Endometrial microvascular endothelial cells (primary cell): ENCODE results near the gene CALCOCO1. TPM values are rescaled to one million over a fixed set of nuclear protein-coding genes. Genes with fewer than 3 reads are reported as not detected.
"Not testable (repeated sequence)": the region's sequence is repeated elsewhere in the genome, so short reads cannot be mapped to it uniquely, and the experiment has no call there.

Source experiments
- in situ Hi-C: cut with HindIII; loops from 2 replicates; pipeline ENCODE4 v1.10.0; 2017; ENCODE audit warnings: low sequenced_read_pairs, low pct_unique_long_range_greater_than_20kb; ENCODE audit errors: inconsistent ontology term
- total RNA-seq: library from RNA; depleted of rRNA; stranded (reverse); fragments of >200 nt; gene quantifications from one replicate; pipeline ENCODE4 v1.2.3, GENCODE V29; 2015; ENCODE audit errors: inconsistent ontology term

The CALCOCO1 gene
- total RNA-seq, 1 donor from 2014 or later = 38.3 TPM

- in situ Hi-C loops = no loop called here
Observed at GRCh38 chr12:53737951-53738405, 10.7 kb upstream of the CALCOCO1 start.

- in situ Hi-C loops = no loop called here
Observed at GRCh38 chr12:53737093-53737808, 10.0 kb upstream of the CALCOCO1 start.

GRCh38 chr12:53736592-53736991 lies 9.3 kb upstream of the CALCOCO1 start:
- in situ Hi-C loops = no loop called here

- in situ Hi-C loops = no loop called here
Observed at GRCh38 chr12:53735556-53735955, 8.3 kb upstream of the CALCOCO1 start.

- in situ Hi-C loops = no loop called here
Observed at GRCh38 chr12:53734425-53734824, 7.2 kb upstream of the CALCOCO1 start.

GRCh38 chr12:53733807-53734200 lies 6.6 kb upstream of the CALCOCO1 start:
- in situ Hi-C loops = no loop called here

- in situ Hi-C loops = no loop called here
Observed at GRCh38 chr12:53733051-53733806, 6.0 kb upstream of the CALCOCO1 start.

- in situ Hi-C loops = no loop called here
Observed at GRCh38 chr12:53729644-53730043, 2.4 kb upstream of the CALCOCO1 start.

- in situ Hi-C loops = no loop called here
Observed at GRCh38 chr12:53728206-53728605, 954 bp upstream of the CALCOCO1 start.

GRCh38 chr12:53726946-53727309 lies 324 bp downstream of the CALCOCO1 start:
- in situ Hi-C loops = no loop called here

- in situ Hi-C loops = no loop called here
Observed at GRCh38 chr12:53726341-53726740, 911 bp downstream of the CALCOCO1 start.

GRCh38 chr12:53725824-53726223 lies 1.4 kb downstream of the CALCOCO1 start:
- in situ Hi-C loops = no loop called here

- in situ Hi-C loops = no loop called here
Observed at GRCh38 chr12:53722450-53723041, 4.7 kb downstream of the CALCOCO1 start.

- in situ Hi-C loops = no loop called here
Observed at GRCh38 chr12:53720946-53721345, 6.3 kb downstream of the CALCOCO1 start.

- in situ Hi-C loops = no loop called here
Observed at GRCh38 chr12:53719649-53720048, 7.6 kb downstream of the CALCOCO1 start.

- in situ Hi-C loops = not testable (repeated sequence)
Observed at GRCh38 chr12:53718567-53718966, 8.7 kb downstream of the CALCOCO1 start.

- in situ Hi-C loops = no loop called here
Observed at GRCh38 chr12:53717319-53717718, 9.9 kb downstream of the CALCOCO1 start.

- in situ Hi-C loops = no loop called here
Observed at GRCh38 chr12:53714004-53714403, 13.2 kb downstream of the CALCOCO1 start.

GRCh38 chr12:53713516-53713915 lies 13.7 kb downstream of the CALCOCO1 start:
- in situ Hi-C loops = no loop called here

GRCh38 chr12:53712059-53712643 lies 15.1 kb downstream of the CALCOCO1 start:
- in situ Hi-C loops = no loop called here
